ENCODE results near the gene MTCH1. TPM values are rescaled to one million over a fixed set of nuclear protein-coding genes. Genes with fewer than 3 reads are reported as not detected.

Gene MTCH1
- total and polyA plus RNA-seq, 9 of the 15 experiments (the other 6 are each of a cell fraction or from before 2014, with no cell fraction given) = 7.9 to 161 (median 118) TPM

DNA sequence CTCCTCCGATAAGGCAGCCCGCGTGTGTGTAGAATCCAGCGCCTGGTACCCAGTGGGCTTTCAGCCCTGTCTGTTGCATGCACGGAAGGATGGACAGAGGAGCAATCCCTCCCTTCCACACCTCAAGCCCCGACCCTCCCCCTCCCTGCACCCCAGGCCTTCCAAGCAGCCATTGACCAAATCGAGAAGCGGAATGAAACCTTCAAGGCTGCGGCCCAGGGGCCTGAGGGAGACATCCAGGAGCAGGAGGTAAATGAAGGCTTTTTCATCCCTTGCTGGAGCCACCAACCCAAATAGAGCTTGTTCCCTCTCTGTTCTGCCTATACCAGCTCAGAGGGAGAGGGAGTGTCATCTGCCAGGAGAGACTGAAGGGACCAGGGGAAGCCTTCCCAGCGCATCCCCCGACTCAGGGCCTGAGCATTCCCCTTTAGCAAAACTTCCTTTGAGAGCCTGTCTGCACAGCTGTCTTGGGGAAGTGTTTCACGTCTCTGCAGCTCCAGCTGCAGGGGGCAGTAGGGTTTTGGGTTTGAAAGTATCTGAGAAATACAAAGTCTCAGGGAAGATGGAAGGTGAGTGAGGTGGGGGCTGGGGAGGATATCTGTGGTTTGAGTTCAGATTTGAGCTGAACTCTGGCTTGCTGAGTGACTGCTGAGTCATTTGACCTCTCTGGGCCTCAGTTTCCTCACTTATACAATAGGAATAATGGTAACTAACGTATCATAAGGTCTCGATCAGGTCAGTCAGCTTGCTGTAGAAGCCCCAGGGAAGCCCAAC lies 35.5 kb upstream of the MTCH1 start (continued):
- TF ChIP-seq, protein P1, sequence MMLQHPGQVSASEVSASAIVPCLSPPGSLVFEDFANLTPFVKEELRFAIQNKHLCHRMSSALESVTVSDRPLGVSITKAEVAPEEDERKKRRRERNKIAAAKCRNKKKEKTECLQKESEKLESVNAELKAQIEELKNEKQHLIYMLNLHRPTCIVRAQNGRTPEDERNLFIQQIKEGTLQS (IDR thresholded peaks at IDR 0.05) = peak; percentile 43; the same call in 1 of the 2 replicates
- TF ChIP-seq, protein P1 (CRISPR knock-in tag; conservative IDR thresholded peaks at IDR 0.05) = no peak
- no peak for TF ChIP-seq SIN3B (IDR thresholded peaks at IDR 0.05; ENCODE audit: low read depth)
- peak; percentile 93 for TF ChIP-seq HDAC2 (IDR thresholded peaks at IDR 0.05)
- 0 out of 2 replicates have a peak, but pooled peaks have one; percentile 36 for TF ChIP-seq MAFG (tag; conservative IDR thresholded peaks at IDR 0.05)
- TF ChIP-seq ZNF23 (CRISPR knock-in tag; IDR thresholded peaks at IDR 0.05) = no peak
- no peak for TF ChIP-seq ZNF224 (CRISPR knock-in tag; IDR thresholded peaks at IDR 0.05)
- TF ChIP-seq RBBP5 (IDR thresholded peaks at IDR 0.05; ENCODE audit: borderline replicate concordance, insufficient read depth, low read length, poor library complexity, severe bottlenecking) = no peak
- TF ChIP-seq ZNF644 (tag; IDR thresholded peaks at IDR 0.05; ENCODE audit: low read depth) = no peak
- TF ChIP-seq ZNF764 (CRISPR knock-in tag; IDR thresholded peaks at IDR 0.05; ENCODE audit: low read depth) = no peak
- TF ChIP-seq CTCF (IDR thresholded peaks at IDR 0.05 in 2 of 3, conservative IDR thresholded peaks at IDR 0.05 in 1 of 3; ENCODE audit: insufficient read depth in 2 of 3, low read depth in 1 of 3, low read length in 3 of 3) = peak; percentile 87 to 91 (median 88)
- TF ChIP-seq NONO (IDR thresholded peaks at IDR 0.05; ENCODE audit: low read depth in 2 of 2, low read length in 1 of 2) = no peak
- TF ChIP-seq RB1 (IDR thresholded peaks at IDR 0.05; ENCODE audit: low read depth) = peak; percentile 25; the same call in 1 of the 2 replicates
- no peak for TF ChIP-seq XRCC3 (IDR thresholded peaks at IDR 0.05)
- TF ChIP-seq CHD2 (IDR thresholded peaks at IDR 0.05; ENCODE audit: low read depth, low read length) = peak; percentile 44; the same call in 1 of the 2 replicates
- TF ChIP-seq, protein P2, sequence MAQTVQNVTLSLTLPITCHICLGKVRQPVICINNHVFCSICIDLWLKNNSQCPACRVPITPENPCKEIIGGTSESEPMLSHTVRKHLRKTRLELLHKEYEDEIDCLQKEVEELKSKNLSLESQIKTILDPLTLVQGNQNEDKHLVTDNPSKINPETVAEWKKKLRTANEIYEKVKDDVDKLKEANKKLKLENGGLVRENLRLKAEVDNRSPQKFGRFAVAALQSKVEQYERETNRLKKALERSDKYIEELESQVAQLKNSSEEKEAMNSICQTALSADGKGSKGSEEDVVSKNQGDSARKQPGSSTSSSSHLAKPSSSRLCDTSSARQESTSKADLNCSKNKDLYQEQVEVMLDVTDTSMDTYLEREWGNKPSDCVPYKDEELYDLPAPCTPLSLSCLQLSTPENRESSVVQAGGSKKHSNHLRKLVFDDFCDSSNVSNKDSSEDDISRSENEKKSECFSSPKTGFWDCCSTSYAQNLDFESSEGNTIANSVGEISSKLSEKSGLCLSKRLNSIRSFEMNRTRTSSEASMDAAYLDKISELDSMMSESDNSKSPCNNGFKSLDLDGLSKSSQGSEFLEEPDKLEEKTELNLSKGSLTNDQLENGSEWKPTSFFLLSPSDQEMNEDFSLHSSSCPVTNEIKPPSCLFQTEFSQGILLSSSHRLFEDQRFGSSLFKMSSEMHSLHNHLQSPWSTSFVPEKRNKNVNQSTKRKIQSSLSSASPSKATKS (CRISPR knock-in tag; IDR thresholded peaks at IDR 0.05) = no peak
- TF ChIP-seq TBP (optimal IDR thresholded peaks at IDR 0.05; ENCODE audit: low read depth, low read length) = no peak
- peak; percentile 35 for TF ChIP-seq POU5F1 (IDR thresholded peaks at IDR 0.05; ENCODE audit: borderline replicate concordance, low read depth, low read length, partially characterized antibody)
- TF ChIP-seq TFAM (CRISPR knock-in tag; conservative IDR thresholded peaks at IDR 0.05) = no peak
- no peak for TF ChIP-seq NR1H2 (CRISPR knock-in tag; IDR thresholded peaks at IDR 0.05)
- TF ChIP-seq NFIX (CRISPR knock-in tag; IDR thresholded peaks at IDR 0.05; ENCODE audit: low read depth) = no peak
- peak; percentile 67 for TF ChIP-seq DPF2 (IDR thresholded peaks at IDR 0.05)
- peak; percentile 37; the same call in 1 of the 2 replicates for TF ChIP-seq ESRRA (IDR thresholded peaks at IDR 0.05; ENCODE audit: borderline replicate concordance, low read depth)
- no peak for TF ChIP-seq ZFX (CRISPR knock-in tag; IDR thresholded peaks at IDR 0.05)
